Breast epithelium (tissue), 4 donors: ENCODE measurements around the gene ANKS1B. TPM values are rescaled to one million over a fixed set of nuclear protein-coding genes. Genes with fewer than 3 reads are reported as not detected.

ENCODE experiments used
- DNase-seq, 2 donors: peaks; one replicate each; pipeline ENCODE4 v3.0.0-alpha.2; 2019; ENCODE audit warnings: low spot score in 2 of 2
- H3K27ac ChIP-seq, 2 donors: fragments of 200-600 bp; sonication (generic) in 1 of 2; one replicate each; pipeline ENCODE4 v1.5.1; 2016 to 2019; ENCODE audit warnings: mild to moderate bottlenecking in 1 of 2
- H3K27me3 ChIP-seq, 2 donors: fragments of 200-600 bp; sonication (generic) in 1 of 2; one replicate each; pipeline versions ENCODE4 v1.5.1 to v1.6.0; 2017 to 2019; ENCODE audit warnings: control low read depth in 1 of 2, mild to moderate bottlenecking in 1 of 2
- H3K36me3 ChIP-seq: fragments of 200-600 bp; one replicate; pipeline ENCODE4 v1.5.1; 2019
- H3K4me1 ChIP-seq, 2 donors: fragments of 200-600 bp; sonication (generic); one replicate each; pipeline ENCODE4 v1.5.1; 2016 to 2019; ENCODE audit warnings: control low read depth in 1 of 2
- H3K4me3 ChIP-seq, 3 donors: fragments of 200-600 bp; sonication (generic); 1 replicate in 2 of 3; 2 replicates in 1 of 3; pipeline ENCODE4 v1.5.1; 2016 to 2019; ENCODE audit warnings: mild to moderate bottlenecking in 3 of 3, moderate library complexity in 2 of 3
- H3K9me3 ChIP-seq, 2 donors: fragments of 200-600 bp; sonication (generic) in 1 of 2; one replicate each; pipeline ENCODE4 v1.5.1; 2016 to 2019; ENCODE audit warnings: control low read depth in 1 of 2
- CTCF ChIP-seq, 3 donors: fragments of 450-650 bp; IDR thresholded peaks; one replicate each; pipeline ENCODE4 v1.5.1; 2016 to 2017; ENCODE audit warnings: antibody characterized with exemption in 3 of 3, mild to moderate bottlenecking in 3 of 3, moderate library complexity in 3 of 3
- POLR2A ChIP-seq: fragments of 450-650 bp; IDR thresholded peaks from one replicate; pipeline ENCODE4 v1.6.1; 2016; ENCODE audit warnings: antibody characterized with exemption, mild to moderate bottlenecking, moderate library complexity
- POLR2AphosphoS5 ChIP-seq, 3 donors: sonication (generic); formaldehyde crosslinking; IDR thresholded peaks; one replicate each; pipeline ENCODE4 v1.6.1; 2017; ENCODE audit warnings: antibody characterized with exemption in 3 of 3
- intact Hi-C: fragments of 100-400 bp; cut with DNase I; formaldehyde crosslinking; loops from one replicate; pipeline ENCODE4 v1.15.1; 2023; ENCODE audit warnings: low total_unique reads
- total RNA-seq, 3 donors: library from RNA; depleted of rRNA; stranded (reverse); fragments of >200 nt; gene quantifications; one replicate each; pipeline ENCODE4 v1.1.0, GENCODE V29; 2016

Gene ANKS1B
- total RNA-seq, 3 donors from 2014 or later, result 16.6 to 115 (median 32.4) TPM

GRCh38 chr12:99026332-99027054 is 958.2 kb downstream of the ANKS1B start:
- no peaks in the 10 kb centered on the region for H3K9me3 ChIP-seq
- H3K27me3 ChIP-seq, result no peaks in the 10 kb centered on the region
- TF ChIP-seq POLR2AphosphoS5 (IDR thresholded peaks at IDR 0.05) (no peak), CTCF (IDR thresholded peaks at IDR 0.05) (no peak), POLR2A (no peak)
- DNase-seq, result no peak
- no peaks in the 10 kb centered on the region for H3K36me3 ChIP-seq
- no peak overlapping the region for H3K4me3 ChIP-seq
- no peak overlapping the region for H3K27ac ChIP-seq
- intact Hi-C loops, result no loop called here
- no peaks in the 10 kb centered on the region for H3K4me1 ChIP-seq

- Histone ChIP-seq H3K4me1 (no peaks in the 10 kb centered on the region), H3K9me3 (no peaks in the 10 kb centered on the region), H3K36me3 (no peaks in the 10 kb centered on the region), H3K27me3 (no peaks in the 10 kb centered on the region), H3K27ac (no peak overlapping the region), H3K4me3 (no peak overlapping the region)
- no peak for TF ChIP-seq POLR2AphosphoS5 (IDR thresholded peaks at IDR 0.05)
- no peak for DNase-seq
- intact Hi-C loops, result no loop called here
Observed at GRCh38 chr12:99024870-99025269, 959.9 kb downstream of the ANKS1B start.

GRCh38 chr12:99024191-99024590 is 960.5 kb downstream of the ANKS1B start:
- no peak for DNase-seq
- Histone ChIP-seq H3K4me1 (no peaks in the 10 kb centered on the region), H3K9me3 (no peaks in the 10 kb centered on the region), H3K27ac (no peak overlapping the region), H3K4me3 (no peak overlapping the region), H3K27me3 (no peaks in the 10 kb centered on the region), H3K36me3 (no peaks in the 10 kb centered on the region)
- TF ChIP-seq CTCF (IDR thresholded peaks at IDR 0.05), result no peak
- TF ChIP-seq POLR2A, result no peak
- TF ChIP-seq POLR2AphosphoS5 (IDR thresholded peaks at IDR 0.05), result no peak
- intact Hi-C loops, result no loop called here

- no peak for DNase-seq
- no peaks in the 10 kb centered on the region for H3K27me3 ChIP-seq
- H3K4me3 ChIP-seq, result no peak overlapping the region
- TF ChIP-seq POLR2AphosphoS5 (IDR thresholded peaks at IDR 0.05) (no peak), POLR2A (no peak), CTCF (IDR thresholded peaks at IDR 0.05) (no peak)
- intact Hi-C loops, result no loop called here
- H3K9me3 ChIP-seq, result peaks cover 0 to 5% of the 10 kb centered on the region in 2 donors
- no peaks in the 10 kb centered on the region for H3K36me3 ChIP-seq
- H3K27ac ChIP-seq, result no peak overlapping the region
- H3K4me1 ChIP-seq, result no peaks in the 10 kb centered on the region
Observed at GRCh38 chr12:99020871-99021270, 963.9 kb downstream of the ANKS1B start.

- Histone ChIP-seq H3K27me3 (no peaks in the 10 kb centered on the region), H3K4me1 (no peaks in the 10 kb centered on the region), H3K36me3 (no peaks in the 10 kb centered on the region), H3K9me3 (peaks cover 0 to 5% of the 10 kb centered on the region in 2 donors), H3K4me3 (no peak overlapping the region), H3K27ac (no peak overlapping the region)
- no peak for DNase-seq
- intact Hi-C loops, result no loop called here
- no peak for TF ChIP-seq POLR2AphosphoS5 (IDR thresholded peaks at IDR 0.05)
Observed at GRCh38 chr12:99019798-99020197, 964.9 kb downstream of the ANKS1B start.

GRCh38 chr12:99017971-99018370 is 966.8 kb downstream of the ANKS1B start:
- no peaks in the 10 kb centered on the region for H3K27me3 ChIP-seq
- no peak overlapping the region for H3K4me3 ChIP-seq
- TF ChIP-seq CTCF (IDR thresholded peaks at IDR 0.05), result no peak
- no peak for TF ChIP-seq POLR2A
- TF ChIP-seq POLR2AphosphoS5 (IDR thresholded peaks at IDR 0.05), result no peak
- H3K9me3 ChIP-seq, result peaks cover 0 to 5% of the 10 kb centered on the region in 2 donors
- no peaks in the 10 kb centered on the region for H3K36me3 ChIP-seq
- H3K27ac ChIP-seq, result no peak overlapping the region
- no peak for DNase-seq
- intact Hi-C loops, result no loop called here
- no peaks in the 10 kb centered on the region for H3K4me1 ChIP-seq
